Neural cell (in vitro differentiated cells): ENCODE measurements around the gene RPS19BP1. TPM values are rescaled to one million over a fixed set of nuclear protein-coding genes. Genes with fewer than 3 reads are reported as not detected.

Experiments used
- H2AFZ ChIP-seq: fragments of 200-600, 300-800 bp; sonication (generic), shearing (Covaris generic); 2 replicates; pipeline ENCODE4 v1.6.0; 2014; ENCODE audit warnings: low read depth, mild to moderate bottlenecking, antibody characterized with exemption, low read length, moderate library complexity
- H3F3A ChIP-seq: fragments of 200-600 bp; shearing (Covaris generic); 2 replicates; pipeline ENCODE4 v1.6.1; 2016; ENCODE audit warnings: mild to moderate bottlenecking, moderate library complexity, mixed read lengths, antibody characterized with exemption, low read length; ENCODE audit not compliant: insufficient read depth, poor library complexity, severe bottlenecking
- H3K27ac ChIP-seq: fragments of 200-600, 300-800 bp; sonication (generic), shearing (Covaris generic); 2 replicates; pipeline ENCODE4 v1.5.1; 2014; ENCODE audit warnings: mild to moderate bottlenecking, low read length, moderate library complexity
- H3K27me3 ChIP-seq: fragments of 300-800, 200-600 bp; sonication (generic), shearing (Covaris generic); 2 replicates; pipeline ENCODE4 v1.6.0; 2014; ENCODE audit warnings: mild to moderate bottlenecking, low read depth, low read length, moderate library complexity; ENCODE audit not compliant: insufficient read depth
- H3K36me3 ChIP-seq: fragments of 300-800, 200-600 bp; sonication (generic), shearing (Covaris generic); 2 replicates; pipeline ENCODE4 v1.5.1; 2014; ENCODE audit warnings: mild to moderate bottlenecking, antibody characterized with exemption, low read length, moderate library complexity; ENCODE audit not compliant: insufficient read depth
- H3K4me2 ChIP-seq: fragments of 300-800, 200-600 bp; sonication (generic), shearing (Covaris generic); 2 replicates; pipeline ENCODE4 v1.6.0; 2014; ENCODE audit warnings: mild to moderate bottlenecking, low read length
- H3K4me3 ChIP-seq: fragments of 300-800, 200-600 bp; sonication (generic), shearing (Covaris generic); 2 replicates; pipeline ENCODE4 v1.5.1; 2014; ENCODE audit warnings: mild to moderate bottlenecking, low read length, moderate library complexity
- H3K79me2 ChIP-seq: fragments of 200-600 bp; shearing (Covaris generic); replicated peaks from 2 replicates; pipeline ENCODE4 v1.6.0; 2014; ENCODE audit warnings: mild to moderate bottlenecking, low read length, moderate library complexity; ENCODE audit not compliant: insufficient read depth
- H3K9ac ChIP-seq: fragments of 300-800, 200-600 bp; sonication (generic), shearing (Covaris generic); 2 replicates; pipeline ENCODE4 v1.6.1; 2016; ENCODE audit warnings: mild to moderate bottlenecking, low read length, mixed read lengths
- H3K9me2 ChIP-seq: fragments of 200-600 bp; shearing (Covaris generic); 2 replicates; pipeline ENCODE4 v1.6.1; 2016; ENCODE audit warnings: mild to moderate bottlenecking, low read length, mixed read lengths; ENCODE audit not compliant: insufficient read depth
- H3K9me3 ChIP-seq: fragments of 200-600, 300-800 bp; sonication (generic), shearing (Covaris generic); 2 replicates; pipeline ENCODE4 v1.6.1; 2016; ENCODE audit warnings: mild to moderate bottlenecking, mixed run types, low read length, moderate library complexity, mixed read lengths
- H4K20me1 ChIP-seq: fragments of 200-600 bp; shearing (Covaris generic); 2 replicates; pipeline ENCODE4 v1.6.1; 2016; ENCODE audit warnings: mild to moderate bottlenecking, mixed run types; ENCODE audit not compliant: insufficient read depth
- CTCF ChIP-seq: fragments of 450-650 bp; IDR thresholded peaks from 2 replicates; pipeline ENCODE4 v1.5.1; 2014; ENCODE audit warnings: antibody characterized with exemption, mild to moderate bottlenecking, moderate library complexity; ENCODE audit not compliant: poor library complexity, severe bottlenecking
- EP300 ChIP-seq: fragments of 450-650 bp; conservative IDR thresholded peaks from 2 replicates; pipeline ENCODE4 v1.6.1; 2014; ENCODE audit warnings: antibody characterized with exemption, mild to moderate bottlenecking, moderate library complexity; ENCODE audit not compliant: poor library complexity, severe bottlenecking
- EZH2 ChIP-seq: fragments of 200-600, 300-800 bp; shearing (Covaris generic), sonication (generic); IDR thresholded peaks from 2 replicates; pipeline ENCODE4 v1.6.1; 2014; ENCODE audit warnings: antibody characterized with exemption, low read length, borderline replicate concordance, mild to moderate bottlenecking; ENCODE audit not compliant: insufficient read depth, poor library complexity, severe bottlenecking
- MXI1 ChIP-seq: fragments of 450-650 bp; conservative IDR thresholded peaks from 2 replicates; pipeline ENCODE4 v1.6.1; 2014; ENCODE audit warnings: antibody characterized with exemption, mild to moderate bottlenecking; ENCODE audit not compliant: poor library complexity, severe bottlenecking
- POLR2AphosphoS5 ChIP-seq: IDR thresholded peaks from 2 replicates; pipeline ENCODE4 v1.6.1; 2012
- RAD21 ChIP-seq: fragments of 450-650 bp; conservative IDR thresholded peaks from 2 replicates; pipeline ENCODE4 v1.6.1; 2014; ENCODE audit warnings: antibody characterized with exemption, mild to moderate bottlenecking, moderate library complexity
- SMC3 ChIP-seq: fragments of 450-650 bp; conservative IDR thresholded peaks from 2 replicates; pipeline ENCODE4 v1.6.1; 2014; ENCODE audit warnings: antibody characterized with exemption, mild to moderate bottlenecking, moderate library complexity; ENCODE audit not compliant: poor library complexity
- TAF1 ChIP-seq: IDR thresholded peaks from 2 replicates; pipeline ENCODE4 v1.6.1; 2012; ENCODE audit warnings: low read depth
- polyA plus RNA-seq: library from polyadenylated mRNA; depleted of rRNA; stranded (reverse); fragments of >200 nt; gene quantifications from 2 replicates; pipeline ENCODE4 v1.2.3, GENCODE V29; 2014
- TF ChIP-seq, protein P1 (sequence below): IDR thresholded peaks from 2 replicates; pipeline ENCODE4 v1.6.1; 2012; ENCODE audit warnings: borderline replicate concordance

The RPS19BP1 gene
- polyA plus RNA-seq, 1 donor from 2014 or later = 164 TPM

- peaks cover 47% of the 10 kb centered on the region for H3K27me3 ChIP-seq
- H3K27ac ChIP-seq = no peak overlapping the region
- TF ChIP-seq POLR2AphosphoS5 = no peak
- no peak for TF ChIP-seq RAD21
- no peak for TF ChIP-seq MXI1
- no peak for TF ChIP-seq EZH2
- TF ChIP-seq TAF1 = no peak
- no peak for TF ChIP-seq EP300
- no peaks in the 10 kb centered on the region for H3K9me3 ChIP-seq
- H3K36me3 ChIP-seq = no peaks in the 10 kb centered on the region
- H3K9ac ChIP-seq = no peak overlapping the region
- H2AFZ ChIP-seq = no peak overlapping the region
- H3K79me2 ChIP-seq = no peaks in the 10 kb centered on the region
- no peaks in the 10 kb centered on the region for H4K20me1 ChIP-seq
- H3K4me2 ChIP-seq = no peak overlapping the region
- no peaks in the 10 kb centered on the region for H3F3A ChIP-seq
- H3K9me2 ChIP-seq = no peaks in the 10 kb centered on the region
- H3K4me3 ChIP-seq = peak overlapping the region; percentile 56
These were observed 25.7 kb upstream of the RPS19BP1 start for GRCh38 chr22:39558254-39558727.

GRCh38 chr22:39556970-39557841, 24.7 kb upstream of the RPS19BP1 start:
- Histone ChIP-seq H3K4me2 (no peak overlapping the region), H4K20me1 (no peaks in the 10 kb centered on the region), H2AFZ (no peak overlapping the region), H3K9me3 (no peaks in the 10 kb centered on the region), H3K9me2 (no peaks in the 10 kb centered on the region), H3K36me3 (no peaks in the 10 kb centered on the region), H3K79me2 (no peaks in the 10 kb centered on the region), H3K4me3 (peak overlapping the region; percentile 63), H3K27ac (no peak overlapping the region), H3K9ac (peak overlapping the region; percentile 55), H3F3A (no peaks in the 10 kb centered on the region), H3K27me3 (peaks cover 47% of the 10 kb centered on the region)
- TF ChIP-seq CTCF (peak; percentile 87), POLR2AphosphoS5 (peak; percentile 19), SMC3 (peak; percentile 93), RAD21 (peak; percentile 94), MXI1 (peak; percentile 55), EZH2 (no peak), TAF1 (no peak), EP300 (no peak)
- TF ChIP-seq, protein P1, sequence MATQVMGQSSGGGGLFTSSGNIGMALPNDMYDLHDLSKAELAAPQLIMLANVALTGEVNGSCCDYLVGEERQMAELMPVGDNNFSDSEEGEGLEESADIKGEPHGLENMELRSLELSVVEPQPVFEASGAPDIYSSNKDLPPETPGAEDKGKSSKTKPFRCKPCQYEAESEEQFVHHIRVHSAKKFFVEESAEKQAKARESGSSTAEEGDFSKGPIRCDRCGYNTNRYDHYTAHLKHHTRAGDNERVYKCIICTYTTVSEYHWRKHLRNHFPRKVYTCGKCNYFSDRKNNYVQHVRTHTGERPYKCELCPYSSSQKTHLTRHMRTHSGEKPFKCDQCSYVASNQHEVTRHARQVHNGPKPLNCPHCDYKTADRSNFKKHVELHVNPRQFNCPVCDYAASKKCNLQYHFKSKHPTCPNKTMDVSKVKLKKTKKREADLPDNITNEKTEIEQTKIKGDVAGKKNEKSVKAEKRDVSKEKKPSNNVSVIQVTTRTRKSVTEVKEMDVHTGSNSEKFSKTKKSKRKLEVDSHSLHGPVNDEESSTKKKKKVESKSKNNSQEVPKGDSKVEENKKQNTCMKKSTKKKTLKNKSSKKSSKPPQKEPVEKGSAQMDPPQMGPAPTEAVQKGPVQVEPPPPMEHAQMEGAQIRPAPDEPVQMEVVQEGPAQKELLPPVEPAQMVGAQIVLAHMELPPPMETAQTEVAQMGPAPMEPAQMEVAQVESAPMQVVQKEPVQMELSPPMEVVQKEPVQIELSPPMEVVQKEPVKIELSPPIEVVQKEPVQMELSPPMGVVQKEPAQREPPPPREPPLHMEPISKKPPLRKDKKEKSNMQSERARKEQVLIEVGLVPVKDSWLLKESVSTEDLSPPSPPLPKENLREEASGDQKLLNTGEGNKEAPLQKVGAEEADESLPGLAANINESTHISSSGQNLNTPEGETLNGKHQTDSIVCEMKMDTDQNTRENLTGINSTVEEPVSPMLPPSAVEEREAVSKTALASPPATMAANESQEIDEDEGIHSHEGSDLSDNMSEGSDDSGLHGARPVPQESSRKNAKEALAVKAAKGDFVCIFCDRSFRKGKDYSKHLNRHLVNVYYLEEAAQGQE = no peak
